Stimulated activated CD4-positive, alpha-beta T cell treated with anti-CD3 and anti-CD28 coated beads, TNF-alpha, amount 100 ng/mL, for 24 hours (primary cell): ENCODE results near the gene ENDOV.

Experiments used
- DNase-seq, 3 experiments: peaks; one replicate each; pipeline ENCODE4 v3.0.0-alpha.2; 2020; ENCODE audit warnings: low read depth in 3 of 3

The ENDOV gene

DNA sequence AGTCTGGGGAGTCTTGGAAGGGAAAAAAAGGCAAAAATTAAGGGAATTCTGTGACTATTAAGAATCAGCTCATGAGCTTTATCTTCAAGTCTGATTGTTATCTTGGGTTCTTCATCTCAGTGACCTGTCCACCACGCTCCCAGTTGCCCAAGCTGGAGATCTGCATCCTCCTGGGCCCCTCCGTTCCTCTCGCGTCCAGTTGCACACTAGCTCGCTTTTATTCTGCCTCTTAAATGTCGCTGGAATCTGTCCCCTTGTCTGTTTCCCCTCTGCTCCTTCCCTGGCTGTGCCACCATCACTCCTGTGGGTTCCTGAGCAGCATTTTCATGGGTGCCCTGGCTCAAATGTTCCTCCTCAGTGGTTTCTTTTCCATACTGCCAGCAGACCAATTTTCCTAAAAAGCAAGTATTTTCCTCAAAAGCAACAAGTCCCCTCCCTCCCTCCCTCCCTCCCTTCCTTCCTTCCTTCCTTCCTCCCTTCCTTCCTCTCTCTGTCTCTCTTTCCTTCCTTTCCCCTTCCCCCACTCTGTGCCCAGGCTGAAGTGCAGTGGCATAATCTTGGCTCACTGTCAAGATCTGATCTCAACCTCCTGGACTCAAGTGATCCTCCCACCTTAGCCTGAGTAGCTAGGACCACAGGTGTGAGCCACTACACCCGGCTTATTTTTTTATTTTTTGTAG is 1.4 kb downstream of the ENDOV start:
- DNase-seq: no peak

DNA sequence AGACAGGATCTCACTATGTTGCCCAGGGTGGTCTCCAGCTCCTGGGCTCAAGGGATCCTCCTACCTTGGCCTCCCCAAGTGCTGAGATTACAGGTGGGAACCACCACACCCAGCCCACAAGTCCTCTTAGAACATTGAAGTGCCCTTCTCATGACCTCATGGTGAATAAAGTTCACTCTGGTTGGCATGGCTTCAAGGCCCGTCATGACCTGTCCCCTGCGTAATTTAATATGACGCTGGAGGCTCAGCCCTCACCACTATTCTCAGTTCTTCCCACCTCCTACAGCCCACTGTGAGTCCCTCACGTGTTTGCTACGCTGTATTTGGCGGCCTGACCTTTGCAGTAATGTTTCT is 1.9 kb downstream of the ENDOV start:
- no peak for DNase-seq

DNA sequence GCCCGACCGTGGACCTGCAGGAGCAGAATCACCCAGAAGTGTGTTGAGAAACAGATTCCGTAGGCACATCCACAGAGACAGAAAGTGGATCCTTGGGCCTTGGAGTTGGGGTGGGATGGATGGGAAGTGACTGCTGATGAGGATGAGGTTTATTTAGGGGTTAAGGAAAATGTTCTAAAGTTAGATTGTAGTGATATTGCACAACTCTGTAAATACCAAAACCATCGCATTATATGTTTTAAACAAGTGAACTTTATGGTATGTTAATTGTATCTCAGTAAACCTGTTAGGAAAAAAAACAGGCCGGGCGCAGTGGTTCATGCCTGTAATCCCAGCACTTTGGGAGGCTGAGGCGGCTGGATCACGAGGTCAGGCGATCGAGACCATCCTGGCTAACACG is 3.6 kb downstream of the ENDOV start:
- no peak for DNase-seq

GRCh38 chr17:80419255-80419654 is 4.3 kb downstream of the ENDOV start:
- no peak for DNase-seq

DNA sequence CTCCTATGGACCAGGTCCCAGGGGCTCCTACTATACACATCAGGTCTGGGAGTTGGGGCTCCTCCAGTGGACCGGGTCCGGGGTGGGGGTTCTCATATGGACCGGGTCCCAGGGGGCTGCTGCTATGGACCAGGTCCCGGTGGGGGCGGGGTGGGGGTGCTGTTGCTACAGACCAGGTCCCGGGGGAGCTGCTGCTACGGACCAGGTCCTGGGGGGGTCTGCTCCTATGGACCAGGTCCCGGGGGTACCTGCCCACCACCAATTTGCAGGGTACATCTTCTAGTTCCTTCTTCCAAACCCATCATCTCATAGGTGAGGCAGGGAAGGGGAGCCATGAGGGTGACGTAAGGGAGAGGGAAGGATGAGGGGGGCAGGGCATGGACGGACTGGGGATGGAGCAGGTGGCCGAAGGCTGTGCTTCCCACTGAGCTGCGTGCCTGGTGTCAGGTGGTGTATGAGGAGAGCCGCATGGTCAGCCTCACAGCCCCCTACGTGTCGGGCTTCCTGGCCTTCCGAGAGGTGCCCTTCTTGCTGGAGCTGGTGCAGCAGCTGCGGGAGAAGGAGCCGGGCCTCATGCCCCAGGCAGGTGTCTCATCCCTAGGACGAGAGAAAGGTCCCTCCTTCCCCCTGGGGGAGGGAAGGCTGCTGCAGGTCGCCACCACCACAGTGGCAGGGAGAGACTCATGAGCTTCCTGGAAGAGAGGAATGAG is 6.6 kb downstream of the ENDOV start:
- no peak for DNase-seq

DNA sequence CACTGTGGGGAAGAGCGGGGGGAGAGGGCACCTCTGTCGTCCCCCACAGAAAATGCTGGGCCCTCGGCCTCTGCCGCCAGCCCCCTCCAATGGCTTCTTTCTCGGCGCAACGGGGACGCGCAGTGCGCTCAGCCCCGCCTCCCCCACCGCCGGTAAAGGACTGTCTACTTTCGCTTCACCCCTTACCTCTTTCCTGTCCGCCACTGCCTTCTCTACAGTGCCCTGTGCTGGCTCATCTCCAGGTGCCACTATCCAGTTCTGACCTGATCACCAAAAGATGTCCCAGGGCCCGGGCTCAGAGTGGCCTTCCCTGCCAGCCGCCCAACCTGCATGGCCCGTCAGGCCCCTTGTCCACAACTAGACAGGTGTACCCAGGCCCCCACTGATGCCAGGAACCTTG is 7.3 kb downstream of the ENDOV start:
- DNase-seq: no peak

- no peak for DNase-seq
These were observed 8.0 kb downstream of the ENDOV start for GRCh38 chr17:80422981-80423380.

- DNase-seq: no peak
These were observed 8.7 kb downstream of the ENDOV start for GRCh38 chr17:80423536-80424225.

DNA sequence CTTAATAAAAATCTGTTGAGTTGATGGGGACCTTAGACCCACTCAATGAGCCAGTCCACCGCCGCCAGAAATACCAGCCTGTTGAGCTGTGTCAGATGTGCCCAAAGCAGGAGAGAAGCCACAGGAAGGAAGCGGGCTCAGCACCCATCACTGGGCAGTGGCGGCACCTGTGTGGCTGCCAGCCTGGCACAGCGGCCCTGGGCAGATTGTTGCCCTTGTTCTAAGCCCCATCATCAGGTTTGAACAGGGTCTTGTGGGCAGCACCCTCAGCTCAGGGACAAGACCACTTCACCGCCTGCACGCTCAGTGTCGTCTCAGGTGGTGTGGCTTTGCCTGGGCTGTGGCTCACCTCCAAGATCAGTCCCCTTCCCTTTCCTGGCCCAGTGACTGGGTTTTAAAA is 9.3 kb downstream of the ENDOV start:
- DNase-seq: no peak

DNA sequence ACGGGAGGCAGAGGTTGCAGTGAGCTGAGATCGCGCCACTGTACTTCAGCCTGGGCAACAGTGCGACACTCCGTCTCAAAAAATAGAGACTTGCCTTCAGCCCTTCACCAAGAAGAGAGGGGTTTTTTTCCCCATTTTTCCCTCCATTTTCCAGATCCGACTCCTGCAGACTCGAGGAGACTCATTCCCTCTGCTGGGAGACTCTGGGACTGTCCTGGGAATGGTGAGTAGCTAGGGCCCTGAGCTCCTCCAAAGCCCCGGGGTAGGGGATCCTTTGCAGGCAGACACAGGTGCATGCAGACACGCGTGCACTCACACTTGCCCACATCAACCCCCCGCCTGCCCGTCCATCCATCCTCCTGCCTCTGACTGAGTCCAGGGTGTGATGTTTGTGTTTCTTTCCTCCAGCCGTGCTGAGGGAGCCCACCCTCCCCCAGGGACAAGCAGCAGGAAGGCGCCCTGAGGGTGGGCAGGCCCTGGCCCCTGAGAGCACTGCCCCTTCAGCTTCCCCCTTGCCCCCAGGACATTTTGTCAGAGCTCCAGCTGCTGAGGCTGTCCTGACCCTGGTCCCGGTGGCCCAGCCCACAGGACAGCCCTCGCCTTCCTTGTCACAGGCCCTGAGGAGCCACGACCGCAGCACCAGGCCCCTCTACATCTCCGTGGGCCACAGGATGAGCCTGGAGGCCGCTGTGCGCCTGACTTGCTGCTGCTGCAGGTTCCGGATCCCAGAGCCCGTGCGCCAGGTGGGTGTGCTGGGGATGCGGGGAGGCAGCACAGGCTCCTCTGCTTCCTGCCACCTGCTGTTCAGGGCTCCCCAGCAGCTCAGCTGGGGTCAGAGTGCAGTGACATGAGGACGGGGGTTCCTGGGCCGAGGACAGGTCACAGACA is 10.2 kb downstream of the ENDOV start:
- no peak for DNase-seq

GRCh38 chr17:80425835-80426426 is 11.0 kb downstream of the ENDOV start:
- no peak for DNase-seq

DNA sequence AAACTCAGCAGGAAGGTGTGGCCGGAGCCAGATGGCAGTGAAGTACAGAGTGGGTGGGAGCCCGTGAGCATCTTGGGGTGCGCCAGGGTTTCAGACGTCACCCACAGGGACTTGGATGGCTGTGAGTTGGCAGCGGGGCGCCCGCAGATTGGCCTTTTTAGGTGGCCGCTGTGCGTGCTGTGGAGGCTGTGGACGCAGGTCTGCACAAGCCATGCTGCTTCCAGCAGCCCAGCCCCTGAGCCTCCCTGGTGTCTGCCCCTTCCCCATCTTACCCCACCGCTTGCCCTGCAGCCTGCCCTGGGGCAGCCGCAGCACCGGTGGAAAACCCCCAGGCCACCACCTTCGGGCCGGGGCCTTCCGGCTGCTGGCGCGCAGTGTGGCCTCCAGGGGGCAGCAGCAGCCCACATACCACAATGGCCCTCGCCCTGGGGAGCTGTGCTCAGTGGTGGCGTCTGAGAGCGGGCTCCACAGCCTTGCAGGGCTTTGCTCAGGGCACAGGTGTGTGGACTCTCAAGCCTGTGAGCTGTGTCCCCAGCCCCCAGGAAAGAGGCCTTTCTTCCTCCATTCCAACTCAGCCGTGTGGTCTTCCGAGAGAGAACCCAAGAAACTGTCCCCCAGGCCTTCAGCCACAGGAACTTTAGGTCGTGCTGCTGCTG is 11.8 kb downstream of the ENDOV start:
- DNase-seq: peak; percentile 79 to 85 (median 81)

DNA sequence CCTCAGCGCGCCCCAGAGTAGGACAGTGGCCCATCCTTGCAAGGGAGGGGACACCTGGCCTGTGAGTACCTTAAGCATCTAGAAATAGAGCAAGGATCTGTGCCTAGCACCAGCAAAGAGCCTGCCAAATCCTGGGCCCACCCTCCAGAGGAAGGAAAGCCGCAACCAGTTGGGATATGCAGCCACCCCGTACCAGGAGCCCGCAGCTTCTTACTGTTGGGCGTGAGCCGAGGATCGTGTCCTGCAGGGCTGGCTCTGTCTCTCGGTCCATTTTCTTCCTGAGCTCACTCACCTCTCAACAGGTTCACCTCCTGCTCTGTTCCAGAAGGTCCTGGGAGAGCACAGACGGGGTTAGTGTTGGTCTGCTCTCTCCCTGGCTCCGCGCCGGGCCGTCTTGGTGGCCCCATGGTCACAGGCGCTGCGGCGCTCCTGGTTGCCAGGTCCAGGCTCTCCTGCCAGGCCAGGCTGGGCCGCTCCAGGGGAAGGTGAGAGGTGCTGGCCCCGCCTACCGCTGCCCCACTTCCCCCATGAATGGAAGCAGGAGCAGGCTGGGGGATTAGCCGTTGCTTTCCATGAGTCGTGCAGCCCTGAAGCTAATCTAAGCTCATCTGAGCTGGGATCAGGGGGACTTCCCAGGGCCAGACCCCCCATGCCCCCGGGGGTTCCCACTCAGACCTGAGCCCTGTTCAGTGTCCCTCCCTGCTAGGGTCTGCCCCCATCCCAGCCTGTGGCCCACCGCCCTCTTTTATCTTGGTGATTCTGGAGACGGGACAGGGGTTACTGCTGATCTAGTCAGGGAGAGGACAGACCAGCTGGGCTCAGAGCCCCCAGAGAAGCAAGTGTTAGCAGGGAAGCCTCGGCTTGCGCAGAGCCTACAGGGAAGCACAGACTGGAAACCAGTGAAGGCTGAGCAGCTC is 12.7 kb downstream of the ENDOV start:
- DNase-seq: no peak

DNA sequence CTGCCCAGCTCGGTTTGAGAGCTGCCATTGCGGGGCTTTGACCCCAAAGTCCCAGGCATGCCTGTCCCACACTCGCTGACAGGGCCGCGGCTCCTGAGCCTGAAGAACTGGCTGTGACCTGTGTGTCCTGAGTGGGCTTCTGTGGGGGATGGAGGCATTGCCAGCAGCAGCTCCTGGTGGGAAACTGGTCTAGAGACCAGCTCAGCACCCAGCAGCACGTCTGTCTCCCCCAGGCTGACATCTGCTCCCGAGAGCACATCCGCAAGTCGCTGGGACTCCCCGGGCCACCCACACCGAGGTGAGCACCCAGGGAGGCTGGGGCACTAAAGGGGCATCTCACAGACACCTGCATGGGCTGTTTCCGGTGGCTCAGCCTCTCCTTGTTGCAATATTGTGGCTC is 13.4 kb downstream of the ENDOV start:
- no peak for DNase-seq

DNA sequence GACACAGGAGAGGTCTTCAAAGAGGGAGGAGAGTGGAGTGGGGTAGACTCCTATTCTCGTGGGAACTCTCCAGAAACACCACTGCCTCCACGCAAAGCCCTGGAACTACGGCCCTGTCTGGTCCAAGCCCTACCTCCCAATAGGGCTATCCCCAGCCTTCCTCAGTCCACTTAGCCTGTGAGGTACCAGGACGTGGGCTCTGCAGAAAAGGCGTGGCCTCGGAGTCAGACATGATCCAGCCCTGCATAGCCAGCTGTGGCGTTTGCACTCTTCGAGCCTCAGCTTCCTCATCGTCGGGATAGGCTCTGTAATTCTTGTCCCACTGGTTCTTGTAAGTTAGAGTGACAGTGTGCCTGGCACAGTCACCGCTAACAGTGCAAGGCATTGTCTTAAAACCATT is 13.8 kb downstream of the ENDOV start:
- DNase-seq: no peak

GRCh38 chr17:80429356-80430275 is 14.6 kb downstream of the ENDOV start:
- DNase-seq: no peak

DNA sequence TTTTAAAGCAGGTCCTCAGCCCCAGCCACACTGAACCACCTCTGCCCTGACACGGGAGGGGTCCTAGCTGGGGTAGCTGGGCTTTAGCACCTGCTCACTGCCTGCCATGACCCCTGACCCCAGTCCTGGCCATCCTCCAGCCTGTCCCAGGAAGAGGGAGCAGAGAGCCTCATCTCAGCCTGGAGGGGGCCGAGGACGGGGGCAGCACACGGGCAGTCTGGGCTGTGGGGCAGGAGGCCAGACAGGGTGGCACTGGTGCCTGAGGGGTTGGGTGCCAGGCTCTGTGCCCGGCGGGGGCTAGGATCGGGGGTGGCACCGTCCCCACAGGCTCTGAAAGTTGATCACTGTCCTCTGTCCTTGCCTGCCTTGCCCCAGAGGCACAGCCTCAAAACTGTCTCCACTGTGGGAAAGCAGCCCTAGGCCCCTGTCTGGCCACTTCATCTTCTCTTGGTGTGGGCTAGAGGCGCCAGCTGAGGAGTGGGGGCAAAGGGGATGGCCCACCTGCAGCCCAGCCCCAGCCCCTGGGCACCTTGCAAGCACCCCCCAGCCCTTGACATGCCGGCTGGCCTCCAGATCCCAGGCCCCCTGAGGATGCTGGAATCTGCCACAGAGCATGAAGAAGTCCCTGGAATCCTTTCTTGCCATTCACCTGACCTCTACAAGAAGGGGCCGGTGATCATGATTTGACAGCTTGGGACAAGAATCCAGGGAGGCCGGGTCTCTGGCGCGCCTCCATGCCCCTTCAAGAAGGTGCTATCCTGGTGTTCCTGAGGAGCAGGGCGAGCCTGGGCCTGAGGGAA is 15.7 kb downstream of the ENDOV start:
- DNase-seq: no peak
